Measurements from ENCODE around the gene MICAL3. TPM values are rescaled to one million over a fixed set of nuclear protein-coding genes. Genes with fewer than 3 reads are reported as not detected.

Gene MICAL3
- polyA plus RNA-seq, 1 of the 3 experiments (the other 2 are of a cell fraction): 83.1 TPM

DNA sequence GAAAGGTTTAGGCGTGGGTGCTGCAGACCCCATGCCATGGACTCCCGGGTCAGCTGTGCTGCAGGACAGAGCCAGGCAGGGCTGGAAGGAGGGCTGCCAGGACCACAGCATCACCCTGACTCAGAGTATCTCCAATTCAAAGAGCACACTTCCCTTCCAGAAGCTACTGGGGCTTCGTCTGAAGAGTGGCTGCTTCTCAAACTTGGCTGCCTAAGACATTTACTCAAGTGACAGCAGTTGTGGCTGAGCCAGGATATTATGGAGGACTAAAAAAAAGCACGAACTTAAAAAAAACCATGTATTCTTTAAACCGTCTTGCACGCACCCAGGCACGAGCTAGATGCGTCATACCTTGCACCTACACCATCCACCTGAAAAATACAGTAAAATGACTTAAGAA lies 237.1 kb downstream of the MICAL3 start:
- 96% methylated on average over 7 of the region's 8 CpGs for WGBS (ENCODE audit: low lambda C conversion rate)
- Histone ChIP-seq H3K9me3 (no peaks in the 10 kb centered on the region), H3K27ac (ENCODE audit: low read depth in 2 of 2, low read length in 1 of 2) (no peak overlapping the region), H3K4me1 (ENCODE audit: control insufficient read depth in 1 of 2, insufficient read depth in 2 of 2, low read depth in 1 of 2, low read length in 1 of 2) (peaks cover 0 to 7% of the 10 kb centered on the region in 2 experiments; a peak in 1 of 4 replicates), H4K20me1 (ENCODE audit: insufficient read depth) (no peaks in the 10 kb centered on the region), H3K27me3 (ENCODE audit: insufficient read depth) (no peaks in the 10 kb centered on the region), H3K79me2 (ENCODE audit: insufficient read depth) (no peaks in the 10 kb centered on the region), H3K4me2 (no peak overlapping the region), H3F3A (replicated peaks; ENCODE audit: insufficient read depth) (no peaks in the 10 kb centered on the region), H3K4me3 (ENCODE audit: low read depth in 2 of 2, low read length in 1 of 2) (no peak overlapping the region), H2AFZ (ENCODE audit: low read depth) (no peak overlapping the region), H3K9me2 (no peaks in the 10 kb centered on the region), H3K9ac (no peak overlapping the region), H3K36me3 (replicated peaks in 1 of 2; ENCODE audit: control insufficient read depth in 1 of 2, insufficient read depth in 2 of 2, low read length in 1 of 2) (peaks cover 0 to 39% of the 10 kb centered on the region in 2 experiments)
- no peak for TF ChIP-seq SMC3 (IDR thresholded peaks at IDR 0.05; ENCODE audit: low read depth, low read length)
- TF ChIP-seq RXRA (IDR thresholded peaks at IDR 0.05; ENCODE audit: borderline replicate concordance, low read depth): no peak
- no peak for TF ChIP-seq TCF12 (IDR thresholded peaks at IDR 0.05)
- no peak for TF ChIP-seq EZH2phosphoT487 (IDR thresholded peaks at IDR 0.05; ENCODE audit: borderline replicate concordance, low read depth)
- TF ChIP-seq ELF1 (IDR thresholded peaks at IDR 0.05): no peak
- no peak for TF ChIP-seq GATA2 (CRISPR knock-in tag; IDR thresholded peaks at IDR 0.05)
- no peak for TF ChIP-seq TAF1 (IDR thresholded peaks at IDR 0.05; ENCODE audit: borderline replicate concordance, low read depth, low read length)
- TF ChIP-seq MEF2A (IDR thresholded peaks at IDR 0.05; ENCODE audit: borderline replicate concordance, low read depth): no peak
- ChIA-PET POLR2A (no interaction called here), CTCF (interaction anchor here (1.2 to 4.4 kb wide), 5 partner anchors 15 to 229 kb away, joined by 3 to 17 read pairs (median 5); no protein-coding TSS in a partner anchor)
- no peak for DNase-seq

DNA sequence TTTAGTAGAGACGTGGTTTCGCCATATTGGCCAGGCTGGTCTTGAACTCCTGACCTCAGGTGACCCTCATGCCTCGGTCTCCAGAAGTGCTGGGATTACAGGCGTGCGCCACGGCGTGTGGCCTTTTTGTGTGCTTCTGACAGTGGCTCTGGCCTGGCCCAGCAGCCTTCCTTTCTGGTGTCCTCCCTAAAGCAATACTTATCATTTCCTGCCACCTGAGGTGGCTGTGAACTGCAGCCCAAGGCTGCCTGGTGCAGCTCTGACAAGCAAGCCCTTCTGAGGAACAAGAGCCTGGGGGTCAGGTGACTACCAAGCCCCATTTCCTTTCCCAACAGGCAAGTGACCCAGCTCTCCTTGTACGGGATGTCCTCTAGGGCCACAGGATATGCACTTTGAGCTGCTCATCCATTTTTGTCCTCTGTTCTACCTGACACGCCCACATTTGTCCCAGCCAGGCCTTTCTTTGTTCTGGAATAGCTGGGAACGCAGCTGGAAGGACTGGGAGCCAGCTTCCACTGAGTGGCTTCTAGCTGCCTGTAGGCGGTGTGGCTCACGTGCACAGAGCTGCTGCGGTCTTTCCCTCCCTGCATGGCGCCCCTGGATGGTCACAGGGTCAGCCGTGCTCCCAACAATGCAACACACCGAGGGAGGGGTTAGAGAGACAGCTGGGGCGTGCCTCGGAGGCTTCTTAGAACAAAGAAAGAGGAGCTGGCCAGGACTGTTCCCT lies 237.8 kb downstream of the MICAL3 start:
- no peaks in the 10 kb centered on the region for H3K9me2 ChIP-seq
- H3K79me2 ChIP-seq (ENCODE audit: insufficient read depth): no peaks in the 10 kb centered on the region
- no peak overlapping the region for H3K4me3 ChIP-seq (ENCODE audit: low read depth in 2 of 2, low read length in 1 of 2)
- TF ChIP-seq GATA2 (CRISPR knock-in tag; IDR thresholded peaks at IDR 0.05) (no peak), GABPA (IDR thresholded peaks at IDR 0.05; ENCODE audit: low read depth) (no peak), SMC3 (IDR thresholded peaks at IDR 0.05; ENCODE audit: low read depth, low read length) (no peak), FOXM1 (IDR thresholded peaks at IDR 0.05; ENCODE audit: low read depth) (no peak), NFIC (IDR thresholded peaks at IDR 0.05; ENCODE audit: borderline replicate concordance) (no peak)
- TF ChIP-seq, protein P1, sequence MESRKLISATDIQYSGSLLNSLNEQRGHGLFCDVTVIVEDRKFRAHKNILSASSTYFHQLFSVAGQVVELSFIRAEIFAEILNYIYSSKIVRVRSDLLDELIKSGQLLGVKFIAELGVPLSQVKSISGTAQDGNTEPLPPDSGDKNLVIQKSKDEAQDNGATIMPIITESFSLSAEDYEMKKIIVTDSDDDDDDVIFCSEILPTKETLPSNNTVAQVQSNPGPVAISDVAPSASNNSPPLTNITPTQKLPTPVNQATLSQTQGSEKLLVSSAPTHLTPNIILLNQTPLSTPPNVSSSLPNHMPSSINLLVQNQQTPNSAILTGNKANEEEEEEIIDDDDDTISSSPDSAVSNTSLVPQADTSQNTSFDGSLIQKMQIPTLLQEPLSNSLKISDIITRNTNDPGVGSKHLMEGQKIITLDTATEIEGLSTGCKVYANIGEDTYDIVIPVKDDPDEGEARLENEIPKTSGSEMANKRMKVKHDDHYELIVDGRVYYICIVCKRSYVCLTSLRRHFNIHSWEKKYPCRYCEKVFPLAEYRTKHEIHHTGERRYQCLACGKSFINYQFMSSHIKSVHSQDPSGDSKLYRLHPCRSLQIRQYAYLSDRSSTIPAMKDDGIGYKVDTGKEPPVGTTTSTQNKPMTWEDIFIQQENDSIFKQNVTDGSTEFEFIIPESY (IDR thresholded peaks at IDR 0.05; ENCODE audit: borderline replicate concordance, low read depth): no peak
- TF ChIP-seq, protein P2, sequence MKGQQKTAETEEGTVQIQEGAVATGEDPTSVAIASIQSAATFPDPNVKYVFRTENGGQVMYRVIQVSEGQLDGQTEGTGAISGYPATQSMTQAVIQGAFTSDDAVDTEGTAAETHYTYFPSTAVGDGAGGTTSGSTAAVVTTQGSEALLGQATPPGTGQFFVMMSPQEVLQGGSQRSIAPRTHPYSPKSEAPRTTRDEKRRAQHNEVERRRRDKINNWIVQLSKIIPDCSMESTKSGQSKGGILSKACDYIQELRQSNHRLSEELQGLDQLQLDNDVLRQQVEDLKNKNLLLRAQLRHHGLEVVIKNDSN (IDR thresholded peaks at IDR 0.05; ENCODE audit: borderline replicate concordance, low read depth): no peak
- TF ChIP-seq, protein P3, sequence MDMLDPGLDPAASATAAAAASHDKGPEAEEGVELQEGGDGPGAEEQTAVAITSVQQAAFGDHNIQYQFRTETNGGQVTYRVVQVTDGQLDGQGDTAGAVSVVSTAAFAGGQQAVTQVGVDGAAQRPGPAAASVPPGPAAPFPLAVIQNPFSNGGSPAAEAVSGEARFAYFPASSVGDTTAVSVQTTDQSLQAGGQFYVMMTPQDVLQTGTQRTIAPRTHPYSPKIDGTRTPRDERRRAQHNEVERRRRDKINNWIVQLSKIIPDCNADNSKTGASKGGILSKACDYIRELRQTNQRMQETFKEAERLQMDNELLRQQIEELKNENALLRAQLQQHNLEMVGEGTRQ (IDR thresholded peaks at IDR 0.05; ENCODE audit: borderline replicate concordance, low read depth, low read length): no peak
- H3K27ac ChIP-seq (ENCODE audit: low read depth in 2 of 2, low read length in 1 of 2): no peak overlapping the region
- H3K9me3 ChIP-seq: no peaks in the 10 kb centered on the region
- peaks cover 0 to 38% of the 10 kb centered on the region in 2 experiments for H3K36me3 ChIP-seq (replicated peaks in 1 of 2; ENCODE audit: control insufficient read depth in 1 of 2, insufficient read depth in 2 of 2, low read length in 1 of 2)
- POLR2A ChIA-PET: no interaction called here
- no peak for DNase-seq
- WGBS (ENCODE audit: low lambda C conversion rate): 95% methylated on average over 16 of the region's 18 CpGs
- CTCF ChIA-PET: interaction anchor here (1.2 to 4.4 kb wide), 5 partner anchors 14 to 289 kb away, joined by 3 to 17 read pairs (median 5); no protein-coding TSS in a partner anchor
- no peaks in the 10 kb centered on the region for H3K27me3 ChIP-seq (ENCODE audit: insufficient read depth)
- H3K9ac ChIP-seq: no peak overlapping the region
- no peak overlapping the region for H2AFZ ChIP-seq (ENCODE audit: low read depth)
- H4K20me1 ChIP-seq (ENCODE audit: insufficient read depth): no peaks in the 10 kb centered on the region
- peaks cover 6 to 14% of the 10 kb centered on the region in 2 experiments; a peak in 3 of 4 replicates for H3K4me1 ChIP-seq (ENCODE audit: control insufficient read depth in 1 of 2, insufficient read depth in 2 of 2, low read depth in 1 of 2, low read length in 1 of 2)
- no peaks in the 10 kb centered on the region for H3F3A ChIP-seq (replicated peaks; ENCODE audit: insufficient read depth)
- no peak overlapping the region for H3K4me2 ChIP-seq
